SW 1271 (cell line): Measurements from ENCODE around the gene AGRP.
"Not testable (repeated sequence)": the region's sequence is repeated elsewhere in the genome, so short reads cannot be mapped to it uniquely, and the experiment has no call there.

Experiments used
- DNase-seq, 2 experiments: peaks; one replicate each; lab custom pipeline; 2025; lab: John Stamatoyannopoulos, UW

The AGRP gene

DNA sequence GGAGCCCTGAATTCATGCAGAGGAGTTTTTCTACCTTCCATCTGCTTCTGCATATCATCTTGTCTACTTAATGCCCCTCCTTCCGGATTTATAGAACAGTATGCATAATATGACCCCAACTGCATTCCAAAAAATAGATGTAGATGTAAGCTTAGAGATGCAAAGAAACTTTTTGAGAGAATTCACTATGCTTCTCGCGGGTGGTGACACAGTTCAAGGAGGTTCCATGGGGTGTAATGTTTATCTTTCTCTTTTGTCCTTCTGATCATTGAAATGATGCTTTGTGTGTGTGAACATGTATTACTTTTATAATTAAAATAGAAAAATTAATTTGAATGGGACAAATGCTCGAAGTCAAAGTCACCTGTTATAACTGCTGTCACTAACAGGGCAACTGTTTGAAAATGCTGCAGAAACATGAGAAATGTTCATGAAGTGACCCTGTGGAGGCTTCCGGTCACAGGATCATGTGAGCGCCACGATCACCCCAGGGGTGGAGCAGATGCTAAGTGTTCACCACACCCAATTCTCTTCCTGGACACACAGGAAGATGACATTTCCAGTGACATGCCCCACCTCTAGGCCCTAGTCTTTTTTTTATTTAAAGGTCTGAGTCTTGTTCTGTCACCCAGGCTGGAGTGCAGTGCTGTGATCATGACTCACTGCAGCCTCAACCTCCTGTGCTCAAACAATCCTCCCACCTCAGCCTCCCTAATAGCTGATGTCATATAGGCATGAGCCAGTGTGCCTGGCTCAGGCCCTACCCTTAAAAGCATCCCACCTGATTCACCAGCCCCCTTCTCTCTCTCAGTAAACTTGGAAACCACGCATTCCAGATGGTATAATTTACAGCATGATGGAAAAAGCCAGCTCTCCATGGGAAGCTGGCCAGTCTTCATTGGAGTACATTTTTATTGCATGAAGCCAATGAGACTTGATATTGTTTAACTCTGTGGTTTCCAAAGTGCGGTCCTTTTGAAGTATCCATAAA is 21.0 kb upstream of the AGRP start:
- DNase-seq: peak; percentile 41 to 53

DNA sequence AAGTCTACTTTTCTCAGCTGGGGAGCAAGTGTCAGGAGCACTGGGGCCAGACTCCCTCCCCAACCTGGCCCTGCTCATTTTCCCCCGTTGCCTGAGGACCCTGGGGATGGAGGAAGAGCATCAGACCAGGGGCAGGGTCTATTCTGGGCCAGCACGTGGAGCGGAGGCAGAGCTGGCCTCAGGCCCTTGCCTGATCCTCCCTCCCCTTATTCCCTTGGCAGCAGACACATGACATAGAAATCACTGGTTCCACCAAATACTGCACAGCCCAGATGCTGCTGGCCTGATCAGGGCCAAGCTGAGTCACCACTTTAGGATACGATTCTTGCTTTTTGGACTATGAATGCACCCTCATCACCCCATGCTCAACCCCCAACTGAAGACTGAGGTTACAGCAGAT is 15.8 kb upstream of the AGRP start:
- no peak for DNase-seq

DNA sequence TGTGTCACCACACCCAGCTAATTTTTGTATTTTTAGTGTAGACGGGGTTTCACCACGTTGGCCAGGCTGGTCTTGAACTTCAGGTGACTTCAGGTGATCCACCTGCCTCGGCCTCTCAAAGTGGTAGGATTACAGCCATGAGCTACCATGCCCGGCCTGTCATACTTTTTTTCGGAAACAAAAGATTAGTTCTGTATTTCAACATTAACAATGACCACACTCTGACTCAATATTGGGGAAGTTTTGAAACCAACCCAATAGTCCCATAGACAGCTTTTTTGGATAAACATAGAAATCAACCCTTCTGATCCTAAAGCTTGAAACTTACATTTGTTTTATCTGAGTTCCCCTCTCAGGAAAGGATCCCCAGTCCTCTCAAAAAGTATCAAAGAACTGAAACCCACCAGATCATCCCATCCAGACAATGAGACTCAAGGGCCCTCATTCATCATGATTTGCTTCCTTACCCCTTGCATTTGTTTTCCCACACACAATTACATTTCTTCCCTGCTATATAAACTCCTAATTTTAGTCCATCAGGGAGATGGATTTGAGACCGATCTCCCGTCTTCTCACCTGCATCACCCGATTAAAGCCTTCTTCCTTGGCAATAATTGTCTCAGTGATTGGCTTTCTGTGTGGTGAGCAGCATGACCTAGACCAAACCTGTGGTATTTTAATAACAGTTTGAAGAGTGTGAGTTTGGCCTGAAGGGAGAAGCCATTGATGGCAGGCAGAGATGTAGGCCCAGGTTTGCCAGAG is 7.2 kb upstream of the AGRP start:
- DNase-seq: no peak

DNA sequence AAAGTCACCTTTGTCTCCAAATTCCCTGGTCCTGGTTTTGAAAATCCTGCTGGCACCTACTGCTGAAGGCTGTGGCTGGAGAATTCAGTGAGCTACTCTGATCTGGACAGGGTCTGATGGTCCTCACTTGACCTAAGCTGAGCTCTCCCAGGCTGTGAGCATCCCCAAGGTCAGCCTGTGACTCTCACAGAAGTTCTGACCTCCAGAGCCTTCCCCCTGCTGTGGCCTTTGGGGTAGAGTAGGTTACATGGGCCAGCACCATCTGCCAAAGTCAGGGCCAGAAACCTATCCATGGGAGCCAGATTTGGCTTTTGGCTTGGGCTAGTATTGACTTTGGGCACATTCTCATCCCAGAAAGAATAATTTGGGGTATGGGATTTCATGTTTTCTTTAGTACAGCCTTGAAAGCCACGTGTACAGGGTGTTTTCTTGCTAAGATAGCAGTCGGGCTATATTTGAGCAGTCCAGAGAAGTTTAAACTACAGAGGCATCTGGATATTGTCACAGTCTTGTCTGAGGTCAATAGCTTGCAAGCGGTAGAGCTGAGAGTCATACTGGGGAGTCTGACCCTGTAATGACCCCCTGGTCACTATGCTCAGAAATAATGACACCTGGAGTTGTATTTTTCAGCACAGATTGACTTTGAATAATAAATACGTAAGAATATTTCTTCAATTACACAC is 6.2 kb upstream of the AGRP start:
- no peak for DNase-seq

DNA sequence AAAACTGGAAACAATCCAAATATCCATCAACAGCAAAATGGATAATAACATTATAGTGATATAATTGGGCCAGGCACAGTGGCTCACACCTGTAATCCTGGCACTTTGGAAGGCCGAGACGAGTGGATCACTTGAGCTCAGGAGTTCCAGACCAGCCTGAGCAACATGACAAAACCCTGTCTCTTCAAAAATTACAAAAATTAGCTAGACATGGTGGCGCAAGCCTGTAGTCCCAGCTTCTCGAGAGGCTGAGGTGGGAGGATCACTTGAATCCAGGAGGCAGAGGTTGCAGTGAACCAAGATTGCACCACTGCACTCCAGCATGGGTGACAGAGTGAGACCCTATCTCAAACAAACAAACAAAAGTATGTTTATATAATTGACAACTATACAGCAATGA is 4.2 kb upstream of the AGRP start:
- not testable (repeated sequence) for DNase-seq

DNA sequence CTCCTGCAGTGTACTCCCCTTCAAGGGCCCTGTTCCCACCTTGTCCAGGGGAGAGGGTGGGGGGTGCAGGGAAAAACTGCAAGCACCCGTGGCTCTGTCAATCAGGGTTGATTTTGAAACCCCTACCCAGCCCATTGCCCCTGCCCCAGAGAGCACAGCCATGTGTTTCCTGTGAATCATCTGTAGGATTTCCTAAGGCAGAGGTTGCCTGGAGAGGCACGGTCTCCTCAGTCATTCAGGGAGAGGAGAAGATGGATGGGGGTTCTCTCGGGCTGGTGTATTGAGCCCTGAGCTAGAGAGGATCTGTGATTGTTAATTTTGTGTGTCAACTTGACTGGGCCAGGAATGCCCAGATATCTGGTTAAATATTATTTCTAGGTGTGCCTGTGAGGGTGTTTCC is 3.5 kb upstream of the AGRP start:
- no peak for DNase-seq

DNA sequence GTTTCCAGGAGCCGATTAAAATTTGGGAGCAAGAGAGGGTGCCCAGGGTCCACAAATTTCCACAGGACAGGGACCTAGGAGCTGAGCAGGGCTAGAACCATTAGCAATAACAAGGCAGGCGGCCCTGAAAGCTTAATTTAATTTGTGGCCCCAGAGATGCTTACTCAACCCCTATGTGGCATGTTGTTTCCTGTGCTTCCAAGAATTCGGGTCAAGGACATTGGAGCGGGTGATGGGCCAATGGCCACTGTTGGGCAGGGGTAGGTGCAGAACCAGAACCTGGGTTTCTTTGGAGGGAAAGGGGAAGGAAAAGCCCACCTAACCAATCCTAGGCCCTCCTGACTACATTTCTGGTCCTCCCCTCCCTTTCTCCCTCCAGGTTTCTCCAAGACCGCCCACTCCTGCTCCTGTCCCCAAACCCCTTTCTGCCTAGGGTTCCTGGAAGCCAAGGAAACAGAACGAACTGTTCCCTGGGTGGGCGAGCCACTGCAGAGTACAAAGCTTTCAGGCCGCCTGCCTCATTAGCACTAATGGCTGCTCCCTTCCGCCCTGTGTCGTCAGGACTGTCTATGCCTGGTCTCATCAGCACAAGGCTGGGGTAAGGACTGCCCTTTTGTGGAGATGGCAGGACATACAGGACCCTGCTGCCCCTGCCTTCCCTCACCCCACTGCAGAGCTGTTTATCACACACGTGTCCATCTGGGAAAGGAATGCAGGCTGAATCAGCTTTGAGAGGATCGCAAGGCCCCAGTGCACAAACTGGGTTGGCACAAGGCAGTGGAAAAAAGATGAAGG is 581 bp upstream of the AGRP start:
- DNase-seq: no peak

DNA sequence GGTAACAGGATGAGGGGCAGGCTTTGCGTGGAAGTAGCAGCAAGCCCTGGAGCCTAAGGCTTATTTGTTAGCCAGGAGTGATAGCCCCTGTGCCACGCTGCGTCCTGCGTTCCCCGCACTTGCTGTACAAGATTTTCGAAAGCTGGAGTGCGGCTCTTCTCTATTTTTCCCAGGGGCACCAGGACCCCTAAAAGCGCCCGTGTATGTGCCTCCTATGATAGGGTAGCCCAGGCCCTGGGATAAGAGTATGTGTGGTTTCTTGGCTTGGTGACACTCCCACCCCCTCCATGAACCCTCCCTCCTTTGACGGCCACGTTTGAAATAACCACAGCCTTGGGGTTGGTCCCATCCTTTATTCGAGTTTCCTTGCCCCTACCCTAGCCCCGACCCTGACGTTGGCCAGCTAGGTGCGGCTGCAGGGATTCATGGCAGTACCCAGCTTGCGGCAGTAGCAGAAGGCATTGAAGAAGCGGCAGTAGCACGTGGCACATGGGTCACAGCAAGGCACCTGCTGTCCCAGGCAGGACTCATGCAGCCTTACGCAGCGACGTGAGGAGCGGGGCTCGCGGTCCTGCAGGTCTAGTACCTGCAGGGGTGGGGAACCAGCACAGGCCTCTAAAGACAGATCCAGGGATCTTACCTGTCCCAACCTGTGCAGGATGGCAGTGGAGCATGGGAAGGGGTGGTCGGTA is 968 bp downstream of the AGRP start:
- DNase-seq: no peak

DNA sequence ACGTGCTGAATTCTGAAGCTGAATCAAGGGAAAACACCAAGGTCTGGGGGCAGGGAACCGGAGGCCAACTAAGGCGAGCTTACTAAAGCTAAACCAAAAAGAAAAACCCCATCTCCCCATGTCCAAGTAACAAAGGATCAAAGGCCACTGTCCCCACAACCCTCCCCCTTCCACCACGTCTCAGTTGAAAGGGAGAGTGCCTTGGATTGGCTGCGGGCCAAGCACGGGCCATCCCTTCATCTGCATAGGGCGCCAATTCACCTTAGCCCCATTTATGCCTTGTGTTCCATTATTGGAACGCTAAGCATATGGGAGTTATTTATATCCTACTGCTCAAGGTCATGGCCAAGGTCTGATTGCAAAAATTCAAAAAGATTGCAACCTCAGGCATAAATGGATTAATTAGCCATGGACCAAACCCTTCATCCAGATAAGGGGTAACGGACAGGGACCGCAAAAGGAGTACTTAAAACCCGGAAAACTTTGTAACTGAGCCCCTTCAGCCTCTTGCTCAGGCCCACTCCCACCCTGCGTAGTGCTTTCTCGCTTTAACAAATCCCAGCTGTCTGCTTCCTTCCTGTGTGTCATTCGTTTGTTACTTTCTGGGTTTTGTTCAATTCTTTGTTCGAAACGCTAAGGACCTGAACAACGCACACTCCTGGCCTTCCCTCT is 1.6 kb downstream of the AGRP start:
- no peak for DNase-seq

DNA sequence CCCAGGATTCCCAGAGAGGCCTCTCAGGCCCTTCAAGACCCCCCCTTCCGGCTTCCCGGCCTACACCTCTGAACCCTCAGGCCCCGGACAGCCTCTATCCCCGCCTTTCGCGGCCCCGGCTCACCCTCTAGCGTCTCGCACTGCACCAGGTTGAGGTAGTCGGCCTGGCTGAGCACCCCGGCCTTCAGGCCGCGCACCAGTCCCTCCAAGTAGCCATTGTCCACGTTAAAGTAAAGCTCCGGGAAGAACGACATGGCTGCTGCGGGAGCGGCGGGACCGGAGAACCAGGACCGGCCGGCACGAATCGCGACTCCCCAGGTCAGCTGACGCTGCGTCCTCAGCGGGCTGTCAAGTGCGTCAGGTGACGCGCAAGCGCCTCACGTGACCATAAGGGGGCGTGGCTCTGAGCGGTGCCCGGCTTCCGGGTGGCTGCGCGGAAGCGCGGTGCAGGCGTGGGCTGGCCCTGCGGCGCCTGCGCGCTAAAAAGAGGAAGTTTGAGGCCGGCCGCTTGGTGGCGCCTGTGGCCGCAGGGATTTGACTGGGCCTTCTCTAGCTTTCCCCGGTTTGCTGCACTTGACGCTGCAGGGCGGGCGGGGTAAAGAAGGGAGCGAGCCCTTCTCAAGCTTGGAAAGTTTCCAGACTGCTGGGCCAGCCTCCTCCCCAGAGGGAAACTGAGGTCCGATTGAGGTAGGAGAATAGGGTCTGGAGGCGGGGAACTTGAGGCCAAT is 2.4 kb downstream of the AGRP start, which contains the start of gene ATP6V0D1:
Gene ATP6V0D1, minus strand, starts transcription at position 325 of the 728 bp plus-strand sequence. Its CDS starts 71 bp downstream, at position 254.
- peak; percentile 79 to 94 for DNase-seq

DNA sequence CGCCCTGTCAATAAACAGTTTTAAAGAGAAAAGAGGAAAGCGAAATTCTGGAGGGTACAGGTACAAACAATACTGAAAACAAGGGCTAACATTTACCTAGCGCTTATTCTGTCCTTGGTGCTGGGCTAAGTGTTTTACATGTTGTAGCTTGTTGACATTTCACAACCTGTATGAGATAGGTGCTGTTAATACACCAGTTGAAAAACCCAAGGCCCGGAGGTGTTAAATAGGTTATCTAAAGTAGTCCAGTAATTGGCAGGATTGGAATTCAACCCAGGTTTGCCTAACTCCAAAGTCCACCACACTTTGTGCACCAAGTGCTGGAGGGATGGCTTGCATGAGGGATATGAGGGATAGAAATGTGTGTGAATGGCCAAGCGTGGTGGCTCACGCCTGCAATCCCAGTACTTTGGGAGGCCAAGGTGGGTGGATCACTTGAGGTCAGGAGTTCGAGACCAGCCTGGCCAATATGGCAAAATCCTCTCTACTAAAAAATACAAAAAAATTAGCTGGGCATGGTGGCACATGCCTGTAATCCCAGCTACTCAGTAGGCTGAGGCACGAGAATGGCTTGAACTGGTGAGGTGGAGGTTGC is 5.3 kb downstream of the AGRP start:
- no peak for DNase-seq

DNA sequence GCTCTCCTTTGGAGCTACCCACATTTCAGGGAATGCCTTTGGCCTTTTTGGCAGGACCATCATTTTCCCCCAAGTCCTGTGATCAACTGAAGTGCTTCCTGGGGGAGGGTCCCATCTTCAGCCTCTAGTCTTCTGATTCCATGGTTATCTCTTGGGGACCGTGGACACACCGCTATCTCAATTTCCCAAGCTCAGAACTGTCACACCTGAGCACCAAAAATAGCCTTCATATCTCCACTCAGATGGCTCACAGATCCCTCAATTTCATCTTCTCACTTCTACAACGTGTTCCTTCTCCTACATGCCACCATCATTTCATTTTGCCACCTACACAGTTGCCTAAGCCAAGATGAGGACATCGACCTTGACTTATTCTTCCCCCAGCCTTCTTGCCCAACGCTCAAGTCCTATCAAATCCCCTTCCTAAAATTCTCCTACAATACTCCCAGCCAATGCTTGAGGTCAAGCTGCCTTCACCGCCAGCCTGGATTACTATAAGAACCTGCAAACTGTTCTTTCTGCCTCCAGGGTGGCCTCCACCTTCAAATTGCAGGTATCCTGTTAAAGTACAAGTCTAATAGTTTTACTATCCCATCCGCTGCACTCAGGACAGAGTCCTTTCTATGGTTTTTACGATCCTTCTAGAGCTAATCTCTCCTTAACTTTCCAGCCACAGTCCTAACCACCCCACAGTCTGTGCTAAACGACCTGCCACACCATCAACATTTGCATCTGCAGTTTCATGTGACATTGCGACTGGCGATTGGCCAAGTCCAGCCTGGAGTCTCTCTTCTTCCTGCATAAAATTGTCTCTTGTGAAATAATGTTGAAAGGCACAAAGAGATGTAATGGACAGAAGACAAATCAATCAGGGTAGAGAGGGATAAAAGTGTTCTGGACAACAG is 8.5 kb downstream of the AGRP start:
- no peak for DNase-seq

DNA sequence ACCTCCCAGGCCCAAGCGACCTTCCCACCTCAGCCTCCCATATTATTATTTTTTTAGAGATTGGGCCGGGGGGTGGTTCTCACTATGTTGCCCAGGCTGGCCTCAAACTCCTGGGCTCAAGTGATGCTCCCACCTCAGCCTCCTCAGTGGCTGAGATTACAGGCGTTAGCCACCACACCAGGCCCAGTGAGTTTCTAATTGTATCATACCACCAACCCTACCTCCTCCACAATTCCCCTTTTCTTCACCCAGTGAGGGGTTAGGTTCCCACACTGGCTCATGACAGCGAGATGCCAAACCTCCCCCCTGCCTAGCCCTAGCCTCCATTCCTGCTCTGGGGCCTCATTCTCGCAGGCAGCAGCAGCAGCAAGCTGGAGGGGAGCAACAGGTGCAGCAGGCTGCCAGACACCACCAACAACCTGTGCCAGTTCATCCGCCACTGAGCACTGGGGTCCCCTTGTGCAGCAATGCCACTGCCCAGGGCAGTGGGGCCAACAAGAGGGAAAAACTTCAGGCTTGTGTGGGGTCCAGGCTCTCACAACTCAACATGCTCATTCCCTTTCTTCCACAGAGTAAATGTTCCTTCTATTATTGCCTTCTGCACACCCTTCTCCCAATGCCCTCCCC is 11.5 kb downstream of the AGRP start:
- DNase-seq: no peak

DNA sequence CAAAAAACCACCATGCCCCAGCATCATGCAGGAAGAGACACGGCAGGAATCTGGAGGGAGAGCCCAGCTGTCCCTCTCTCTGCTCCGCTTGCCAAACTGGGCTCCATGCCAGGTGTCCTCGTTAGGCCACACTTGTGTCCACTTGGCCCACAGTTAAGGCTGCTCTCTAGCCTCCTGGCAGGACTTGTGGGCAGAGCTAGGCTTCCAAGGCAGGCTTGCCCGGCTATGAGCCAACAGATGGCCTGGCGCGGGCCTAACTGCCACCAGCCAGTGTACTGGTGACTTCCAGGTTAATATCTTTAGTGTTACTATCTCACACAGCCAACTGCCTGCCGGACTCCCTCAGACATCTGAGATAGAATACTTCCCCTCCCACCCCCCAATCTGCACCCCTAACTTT is 13.0 kb downstream of the AGRP start:
- DNase-seq: no peak

DNA sequence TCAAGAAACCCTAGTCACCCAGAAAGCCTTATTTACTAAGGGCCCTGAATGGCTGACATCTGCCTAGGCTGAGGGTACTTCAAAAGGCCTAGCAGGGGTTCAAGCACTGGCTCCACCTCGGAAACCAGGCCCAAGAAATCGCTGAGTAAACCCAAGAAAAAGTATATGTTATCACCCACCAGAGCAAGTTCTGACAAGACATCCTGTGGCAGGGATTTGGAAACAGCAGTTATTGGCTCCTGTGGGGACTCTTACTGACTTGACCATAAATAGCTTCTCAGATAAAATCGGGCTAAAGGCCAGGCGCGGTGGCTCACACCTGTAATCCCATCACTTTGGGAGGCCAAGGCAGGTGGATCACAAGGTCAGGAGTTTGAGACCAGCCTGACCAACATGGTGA is 14.6 kb downstream of the AGRP start:
- DNase-seq: no peak

DNA sequence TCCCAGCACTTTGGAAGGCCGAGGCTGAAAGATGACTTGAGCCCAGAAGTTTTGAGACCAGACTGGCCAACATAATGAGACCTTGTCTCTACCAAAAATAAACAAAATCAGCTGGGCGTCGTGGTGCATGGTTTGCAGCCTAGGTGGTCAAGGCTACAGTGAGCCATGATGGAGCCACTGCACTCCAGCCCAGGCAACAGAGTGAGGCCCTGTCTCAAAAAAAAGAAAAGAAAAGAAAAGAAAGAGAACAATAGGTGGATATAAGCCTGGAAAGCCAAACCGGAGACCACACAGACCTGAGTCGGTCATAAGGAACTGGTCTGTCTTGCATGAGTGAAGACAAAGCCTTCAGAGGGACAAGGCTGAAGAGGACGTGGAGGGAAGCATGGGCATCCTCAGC is 16.8 kb downstream of the AGRP start:
- DNase-seq: no peak

DNA sequence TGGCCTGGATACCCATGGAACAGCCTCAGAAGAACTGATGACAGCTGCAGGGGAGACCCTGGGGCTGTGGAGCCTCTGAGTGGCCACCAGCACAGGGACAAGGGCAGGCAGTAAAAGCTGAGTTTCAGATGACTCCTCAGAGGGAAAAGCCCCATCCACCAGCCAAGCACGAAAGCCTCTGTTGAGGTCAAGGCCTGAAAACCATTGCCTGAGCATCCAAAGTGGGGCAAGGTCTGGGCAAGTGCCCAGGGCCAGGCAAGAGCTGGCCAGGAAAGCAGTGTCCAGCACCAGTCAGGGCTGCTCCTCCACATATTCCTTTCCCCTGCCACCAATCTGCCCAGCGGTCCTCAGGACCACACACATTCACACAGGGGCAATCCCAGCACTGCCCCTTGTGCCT is 18.8 kb downstream of the AGRP start:
- DNase-seq: no peak

DNA sequence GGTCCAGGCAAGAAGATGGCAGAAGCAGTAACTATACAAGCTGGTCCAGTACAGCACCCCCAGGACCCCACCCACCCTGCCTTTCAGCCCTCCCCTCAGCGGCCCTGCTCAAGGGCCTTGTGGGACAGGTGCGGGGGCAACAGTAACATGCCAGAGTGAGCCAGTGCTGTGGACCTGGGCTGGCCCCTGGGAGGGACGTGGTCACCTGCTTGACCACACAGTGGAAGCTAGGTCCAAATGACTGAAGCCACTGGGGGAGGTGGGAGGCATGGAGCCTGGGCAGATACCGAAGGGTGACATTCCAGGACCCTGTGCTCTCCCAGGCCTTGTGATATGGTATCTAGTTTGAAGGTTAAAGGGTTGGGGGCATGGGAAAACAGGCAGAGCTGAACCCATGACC is 19.7 kb downstream of the AGRP start:
- DNase-seq: no peak
